GM12872 (cell line): ENCODE results near the gene BTBD9.

Source experiments
- CTCF ChIP-seq: IDR thresholded peaks from 3 replicates; pipeline ENCODE4 v1.5.1; 2011; ENCODE audit warnings: low read depth, mild to moderate bottlenecking, low read length, moderate library complexity; ENCODE audit not compliant: insufficient read depth

The BTBD9 gene

GRCh38 chr6:38495922-38496635, 143.7 kb downstream of the BTBD9 start:
- no peak for TF ChIP-seq CTCF

DNA sequence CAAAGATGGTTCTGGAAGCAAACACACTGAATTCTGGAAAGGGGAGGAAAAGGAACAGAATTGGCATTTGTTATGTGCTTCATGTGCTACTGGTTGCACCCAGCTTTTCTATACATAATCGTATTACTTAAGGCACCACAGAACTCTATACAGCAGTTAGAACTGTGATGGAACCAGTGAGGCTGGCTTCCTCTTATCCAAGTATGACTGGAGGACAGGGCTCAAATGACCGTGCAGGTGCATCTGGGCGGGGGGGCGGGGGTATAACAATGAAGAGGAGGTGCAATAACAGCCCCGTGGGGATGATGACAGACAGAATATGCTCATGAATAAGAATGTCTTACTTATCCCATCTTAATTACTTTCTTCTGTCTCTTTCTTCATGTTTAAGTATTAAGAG, 144.2 kb downstream of the BTBD9 start:
- no peak for TF ChIP-seq CTCF

- peak; percentile 72 for TF ChIP-seq CTCF
These were observed 145.7 kb downstream of the BTBD9 start for GRCh38 chr6:38493931-38494547.

DNA sequence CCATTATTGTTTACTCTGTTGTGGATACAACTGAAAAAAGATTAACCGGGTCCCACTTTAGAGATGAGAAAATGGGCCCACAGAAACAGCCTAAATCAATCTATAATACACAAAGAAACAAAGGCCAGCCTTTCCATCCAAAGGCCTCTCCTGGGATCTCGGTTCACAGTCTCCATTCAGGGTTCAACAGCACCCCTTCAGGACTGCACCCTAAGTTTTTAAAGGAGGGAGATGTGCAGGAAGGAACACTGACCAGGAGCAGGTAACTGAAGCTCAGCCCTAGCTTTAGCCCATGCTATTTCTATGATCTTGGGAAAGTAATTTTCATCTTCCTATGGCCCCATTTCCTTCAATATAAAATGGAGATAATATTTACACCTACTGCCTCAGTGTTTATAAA, 147.7 kb downstream of the BTBD9 start:
- no peak for TF ChIP-seq CTCF

DNA sequence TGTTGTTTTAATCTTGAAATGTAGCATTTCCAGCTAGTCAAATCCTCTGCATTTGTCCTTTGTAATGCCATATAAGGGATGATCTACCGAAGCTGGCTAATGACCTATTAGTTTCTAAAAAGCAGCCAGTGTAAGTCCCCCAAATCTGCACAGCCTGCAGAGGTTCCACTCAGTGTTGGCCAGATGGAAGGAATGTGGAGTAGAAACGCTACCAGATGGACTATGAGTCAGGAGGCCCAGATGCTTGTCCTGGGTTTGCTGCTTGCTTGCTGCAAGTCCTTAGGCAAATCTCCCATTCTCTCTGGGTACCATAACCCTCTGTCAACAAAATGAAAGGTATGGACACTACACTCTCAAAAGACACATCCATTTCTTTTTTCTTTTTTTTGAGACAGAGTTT, 149.8 kb downstream of the BTBD9 start:
- no peak for TF ChIP-seq CTCF

GRCh38 chr6:38487423-38487822, 152.3 kb downstream of the BTBD9 start:
- TF ChIP-seq CTCF, result no peak

- TF ChIP-seq CTCF, result no peak
These were observed 154.2 kb downstream of the BTBD9 start for GRCh38 chr6:38485488-38485887.
